Keratinocyte (primary cell): ENCODE data around the gene SRPK2. TPM values are rescaled to one million over a fixed set of nuclear protein-coding genes. Genes with fewer than 3 reads are reported as not detected.

Source experiments
- DNase-seq: peaks from one replicate; pipeline ENCODE4 v3.0.0-alpha.2; 2011; ENCODE audit warnings: low read depth, missing footprints, low spot score
- FAIRE-seq: peaks from 2 replicates; lab custom pipeline; 2011; peaks lifted over from hg19 to GRCh38; lab: Jason Lieb, UNC
- H2AFZ ChIP-seq: 2 replicates; pipeline ENCODE4 v1.6.0; 2012; ENCODE audit warnings: low read length, control low read depth, inconsistent platforms; ENCODE audit not compliant: control insufficient read depth
- H3K27ac ChIP-seq: 2 replicates; pipeline ENCODE4 v1.5.1; 2011; ENCODE audit warnings: low read length; ENCODE audit not compliant: control insufficient read depth, insufficient read depth
- H3K27me3 ChIP-seq: 3 replicates; pipeline ENCODE4 v1.6.0; 2011; ENCODE audit warnings: low read length; ENCODE audit not compliant: control insufficient read depth, insufficient read depth; ENCODE audit errors: extremely low read depth
- H3K36me3 ChIP-seq, 2 experiments: 2 replicates in 1 of 2; 3 replicates in 1 of 2; pipeline ENCODE4 v1.5.1; 2011; ENCODE audit warnings: low read length in 2 of 2, mild to moderate bottlenecking in 1 of 2; ENCODE audit not compliant: control insufficient read depth in 2 of 2, insufficient read depth in 2 of 2; ENCODE audit errors: extremely low read depth in 1 of 2
- H3K4me1 ChIP-seq: 3 replicates; pipeline ENCODE4 v1.5.1; 2011; ENCODE audit warnings: low read length; ENCODE audit not compliant: control insufficient read depth, insufficient read depth; ENCODE audit errors: extremely low read depth
- H3K4me2 ChIP-seq: 3 replicates; pipeline ENCODE4 v1.6.0; 2011; ENCODE audit warnings: low read depth, low read length; ENCODE audit not compliant: control insufficient read depth, insufficient read depth; ENCODE audit errors: extremely low read depth
- H3K4me3 ChIP-seq, 3 experiments: fragments of 200-600 bp in 1 of 3; sonication (generic) in 1 of 3; 2 replicates in 2 of 3; 3 replicates in 1 of 3; pipeline ENCODE4 v1.5.1; 2011 to 2016; ENCODE audit warnings: low read length in 3 of 3, mild to moderate bottlenecking in 3 of 3, control low read depth in 2 of 3, inconsistent platforms in 1 of 3, low read depth in 1 of 3, mixed read lengths in 1 of 3, mixed run types in 1 of 3, moderate library complexity in 1 of 3; ENCODE audit not compliant: control insufficient read depth in 2 of 3, insufficient read depth in 2 of 3; ENCODE audit errors: extremely low read depth in 1 of 3
- H3K79me2 ChIP-seq: 2 replicates; pipeline ENCODE4 v1.6.0; 2012; ENCODE audit warnings: low read length; ENCODE audit not compliant: control insufficient read depth, insufficient read depth
- H3K9ac ChIP-seq: 3 replicates; pipeline ENCODE4 v1.6.0; 2011; ENCODE audit warnings: low read length; ENCODE audit not compliant: control insufficient read depth, insufficient read depth; ENCODE audit errors: extremely low read depth
- H3K9me1 ChIP-seq: 3 replicates; pipeline ENCODE4 v1.6.0; 2011; ENCODE audit warnings: low read length; ENCODE audit not compliant: control insufficient read depth, insufficient read depth; ENCODE audit errors: extremely low read depth
- H3K9me3 ChIP-seq: 2 replicates; pipeline ENCODE4 v1.5.1; 2012; ENCODE audit warnings: low read depth, low read length; ENCODE audit not compliant: control insufficient read depth
- H4K20me1 ChIP-seq: 3 replicates; pipeline ENCODE4 v1.6.0; 2011; ENCODE audit warnings: low read length; ENCODE audit not compliant: control insufficient read depth, insufficient read depth; ENCODE audit errors: extremely low read depth
- CTCF ChIP-seq, 3 experiments: IDR thresholded peaks in 1 of 3; conservative IDR thresholded peaks in 1 of 3; optimal IDR thresholded peaks in 1 of 3; 2 replicates in 2 of 3; 3 replicates in 1 of 3; pipeline versions ENCODE3 to v1.5.1; 2011; ENCODE audit warnings: low read length in 3 of 3, mild to moderate bottlenecking in 3 of 3, moderate library complexity in 2 of 3, control low read depth in 1 of 3, inconsistent platforms in 1 of 3; ENCODE audit not compliant: insufficient read depth in 2 of 3; ENCODE audit errors: extremely low read depth in 1 of 3
- EZH2 ChIP-seq: IDR thresholded peaks from one replicate; pipeline ENCODE4 v1.6.1; 2012; ENCODE audit warnings: inconsistent platforms, mild to moderate bottlenecking, low read length, moderate library complexity
- dilution Hi-C: fragments of 300-500 bp; cut with MboI; formaldehyde crosslinking; loops from one replicate; pipeline ENCODE4 v1.7.0; 2020; ENCODE audit warnings: low sequenced_read_pairs; ENCODE audit not compliant: extremely low pct_ligation_motif_present
- polyA plus RNA-seq, 5 experiments: library from polyadenylated mRNA; depleted of rRNA in 3 of 5; stranded (reverse) in 3 of 5; stranded (forward) in 1 of 5; unstranded in 1 of 5; fragments of >200 nt; gene quantifications; 1 replicate in 1 of 5; 2 replicates in 3 of 5; 3 replicates in 1 of 5; pipeline versions ENCODE4 v1.2.1 to v1.2.3, GENCODE V29; 2011 to 2012; ENCODE audit warnings: missing spikeins in 2 of 5, low read depth in 1 of 5, low replicate concordance in 1 of 5

The SRPK2 gene
- polyA plus RNA-seq, 1 donor (not counting 4 experiments of a cell fraction or from before 2014, with no cell fraction given), result 40.2 TPM

- Histone ChIP-seq H3K4me3 (no peak overlapping the region), H3K27ac (no peak overlapping the region), H3K9ac (no peak overlapping the region), H2AFZ (no peak overlapping the region), H3K4me2 (no peak overlapping the region), H3K9me3 (no peaks in the 10 kb centered on the region), H3K79me2 (peaks cover 59% of the 10 kb centered on the region), H4K20me1 (peaks cover 6% of the 10 kb centered on the region), H3K4me1 (peaks cover 28% of the 10 kb centered on the region), H3K36me3 (no peaks in the 10 kb centered on the region), H3K27me3 (no peaks in the 10 kb centered on the region), H3K9me1 (peaks cover 12% of the 10 kb centered on the region)
- FAIRE-seq (no peak), DNase-seq (no peak)
- TF ChIP-seq CTCF (optimal IDR thresholded peaks at IDR 0.05 in 1 of 3, IDR thresholded peaks at IDR 0.05 in 1 of 3, conservative IDR thresholded peaks at IDR 0.05 in 1 of 3; ENCODE audit: extremely low read depth in 1 of 3, insufficient read depth in 2 of 3, low read length in 3 of 3), result no peak
- TF ChIP-seq EZH2, result no peak
- dilution Hi-C loops, result no loop called here
These were observed 33.0 kb downstream of the SRPK2 start for GRCh38 chr7:105355701-105356100.

DNA sequence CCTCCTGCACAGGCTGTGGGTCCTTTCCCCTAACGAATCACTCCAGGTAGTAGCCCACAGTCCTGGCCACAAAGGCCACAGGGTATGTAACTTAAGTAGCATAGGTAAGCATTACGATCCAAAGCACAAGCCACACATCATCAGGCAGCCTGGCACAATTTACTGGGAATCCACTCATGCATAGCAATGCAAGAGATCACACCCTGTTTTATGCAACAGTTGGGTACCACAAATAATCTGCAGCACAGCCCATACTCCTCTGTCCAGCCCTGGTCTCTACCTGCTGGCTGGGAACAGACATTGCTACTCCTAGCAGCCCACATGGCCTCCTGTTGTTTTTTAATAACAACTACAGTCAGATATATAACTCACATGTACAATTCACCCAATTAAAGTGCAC, 34.3 kb downstream of the SRPK2 start:
- dilution Hi-C loops, result no loop called here
- no peak overlapping the region for H3K9ac ChIP-seq
- no peaks in the 10 kb centered on the region for H3K9me3 ChIP-seq
- H3K36me3 ChIP-seq, result no peaks in the 10 kb centered on the region
- H3K9me1 ChIP-seq, result peaks cover 12% of the 10 kb centered on the region
- DNase-seq (peak; percentile 2), FAIRE-seq (no peak)
- H3K4me3 ChIP-seq, result no peak overlapping the region
- H3K4me2 ChIP-seq, result no peak overlapping the region
- TF ChIP-seq EZH2 (no peak), CTCF (optimal IDR thresholded peaks at IDR 0.05 in 1 of 3, IDR thresholded peaks at IDR 0.05 in 1 of 3, conservative IDR thresholded peaks at IDR 0.05 in 1 of 3; ENCODE audit: extremely low read depth in 1 of 3, insufficient read depth in 2 of 3, low read length in 3 of 3) (no peak)
- peaks cover 28% of the 10 kb centered on the region for H3K4me1 ChIP-seq
- peaks cover 68% of the 10 kb centered on the region for H3K79me2 ChIP-seq
- H3K27ac ChIP-seq, result no peak overlapping the region
- peaks cover 6% of the 10 kb centered on the region for H4K20me1 ChIP-seq
- no peaks in the 10 kb centered on the region for H3K27me3 ChIP-seq
- H2AFZ ChIP-seq, result no peak overlapping the region
